H9 (cell line): ENCODE results near the gene KANSL3. TPM values are rescaled to one million over a fixed set of nuclear protein-coding genes. Genes with fewer than 3 reads are reported as not detected.

ENCODE experiments used
- DNase-seq: peaks from one replicate; pipeline ENCODE4 v3.0.0-alpha.2; 2017
- H2AFZ ChIP-seq: one replicate; pipeline ENCODE4 v1.6.1; 2013; ENCODE audit warnings: mild to moderate bottlenecking, low read length, control low read depth, moderate library complexity
- H2AK5ac ChIP-seq: 2 replicates; pipeline ENCODE4 v1.6.1; 2013; ENCODE audit warnings: low read length, control low read depth, mixed read lengths; ENCODE audit not compliant: insufficient read length
- H2BK120ac ChIP-seq: one replicate; pipeline ENCODE4 v1.6.1; 2013; ENCODE audit warnings: low read depth, mild to moderate bottlenecking, low read length, control low read depth, inconsistent platforms; ENCODE audit not compliant: poor library complexity, severe bottlenecking
- H2BK12ac ChIP-seq: 2 replicates; pipeline ENCODE4 v1.6.1; 2013; ENCODE audit warnings: low read length, control low read depth, mixed read lengths, low read depth; ENCODE audit not compliant: insufficient read length
- H2BK15ac ChIP-seq: 2 replicates; pipeline ENCODE4 v1.6.1; 2013; ENCODE audit warnings: low read depth, low read length, control low read depth
- H2BK20ac ChIP-seq: one replicate; pipeline ENCODE4 v1.6.1; 2013; ENCODE audit warnings: low read depth, mild to moderate bottlenecking, low read length, control low read depth, inconsistent platforms; ENCODE audit not compliant: poor library complexity, severe bottlenecking
- H2BK5ac ChIP-seq: 2 replicates; pipeline ENCODE4 v1.6.1; 2013; ENCODE audit warnings: low read length, control low read depth, mixed read lengths; ENCODE audit not compliant: insufficient read length
- H3K14ac ChIP-seq: 2 replicates; pipeline ENCODE4 v1.6.1; 2013; ENCODE audit warnings: low read length, control low read depth; ENCODE audit not compliant: insufficient read depth
- H3K18ac ChIP-seq: 2 replicates; pipeline ENCODE4 v1.6.1; 2013; ENCODE audit warnings: low read depth, mild to moderate bottlenecking, mixed read lengths, low read length, control low read depth; ENCODE audit not compliant: insufficient read length
- H3K23ac ChIP-seq: 2 replicates; pipeline ENCODE4 v1.6.1; 2013; ENCODE audit warnings: low read length, control low read depth, mixed read lengths, low read depth; ENCODE audit not compliant: insufficient read length
- H3K23me2 ChIP-seq: 2 replicates; pipeline ENCODE4 v1.6.1; 2013; ENCODE audit warnings: low read depth, mild to moderate bottlenecking, mixed read lengths, low read length, control low read depth; ENCODE audit not compliant: insufficient read length, poor library complexity, severe bottlenecking
- H3K27ac ChIP-seq: 2 replicates; pipeline ENCODE4 v1.5.1; 2013; ENCODE audit warnings: low read length, control low read depth, mixed read lengths, low read depth; ENCODE audit not compliant: insufficient read length
- H3K27me3 ChIP-seq: 2 replicates; pipeline ENCODE4 v1.6.1; 2013; ENCODE audit warnings: low read length, control low read depth, inconsistent platforms; ENCODE audit not compliant: insufficient read depth
- H3K4ac ChIP-seq: 2 replicates; pipeline ENCODE4 v1.6.1; 2013; ENCODE audit warnings: low read depth, mild to moderate bottlenecking, control low read depth, inconsistent platforms, low read length, moderate library complexity
- H3K4me1 ChIP-seq: 2 replicates; pipeline ENCODE4 v1.6.1; 2013; ENCODE audit warnings: low read length, control low read depth, inconsistent platforms; ENCODE audit not compliant: insufficient read depth
- H3K4me2 ChIP-seq: 2 replicates; pipeline ENCODE4 v1.6.1; 2013; ENCODE audit warnings: low read length, control low read depth, mixed read lengths; ENCODE audit not compliant: insufficient read length, insufficient read depth
- H3K56ac ChIP-seq: 2 replicates; pipeline ENCODE4 v1.6.1; 2013; ENCODE audit warnings: low read depth, mild to moderate bottlenecking, mixed read lengths, low read length, control low read depth; ENCODE audit not compliant: insufficient read length
- H3K79me1 ChIP-seq: 2 replicates; pipeline ENCODE4 v1.6.1; 2013; ENCODE audit warnings: low read depth, mild to moderate bottlenecking, moderate library complexity, low read length, control low read depth, inconsistent platforms; ENCODE audit not compliant: insufficient read depth, poor library complexity, severe bottlenecking
- H3K79me2 ChIP-seq: 2 replicates; pipeline ENCODE4 v1.6.1; 2013; ENCODE audit warnings: low read length, control low read depth, inconsistent platforms; ENCODE audit not compliant: insufficient read depth
- H3K9ac ChIP-seq: 2 replicates; pipeline ENCODE4 v1.6.1; 2013; ENCODE audit warnings: low read length, control low read depth, mixed read lengths; ENCODE audit not compliant: insufficient read length; ENCODE audit errors: extremely low read depth
- H3K9me3 ChIP-seq: one replicate; pipeline ENCODE4 v1.6.1; 2013; ENCODE audit warnings: low read depth, low read length, inconsistent platforms; ENCODE audit not compliant: control insufficient read depth
- H3T11ph ChIP-seq: one replicate; pipeline ENCODE4 v1.6.1; 2013; ENCODE audit warnings: mild to moderate bottlenecking, low read length, control low read depth, inconsistent platforms
- H4K20me1 ChIP-seq: one replicate; pipeline ENCODE4 v1.6.1; 2013; ENCODE audit not compliant: control insufficient read depth, insufficient read length, insufficient read depth
- H4K5ac ChIP-seq: 2 replicates; pipeline ENCODE4 v1.6.1; 2013; ENCODE audit warnings: low read depth, mild to moderate bottlenecking, mixed read lengths, low read length, control low read depth; ENCODE audit not compliant: insufficient read length
- H4K8ac ChIP-seq: replicated peaks from 2 replicates; pipeline ENCODE4 v1.6.1; 2013; ENCODE audit warnings: low read length, control low read depth, mixed read lengths, low read depth; ENCODE audit not compliant: insufficient read length
- H4K91ac ChIP-seq: 2 replicates; pipeline ENCODE4 v1.6.1; 2013; ENCODE audit warnings: low read depth, mild to moderate bottlenecking, moderate library complexity, mixed read lengths, low read length, control low read depth; ENCODE audit not compliant: insufficient read length
- H3K27ac Mint-ChIP-seq, 3 experiments: 2 replicates in 2 of 3; 3 replicates in 1 of 3; pipeline ENCODE4 v1.8.0; 2020 to 2021; ENCODE audit warnings: mixed read lengths in 3 of 3, mild to moderate bottlenecking in 1 of 3, moderate library complexity in 1 of 3
- H3K27me3 Mint-ChIP-seq: 2 replicates; pipeline ENCODE4 v1.8.0; 2021; ENCODE audit warnings: low read depth, mild to moderate bottlenecking, moderate library complexity, mixed read lengths
- H3K36me3 Mint-ChIP-seq, 3 experiments: 2 replicates in 2 of 3; 3 replicates in 1 of 3; pipeline ENCODE4 v1.8.0; 2020 to 2021; ENCODE audit warnings: low read depth in 3 of 3, mixed read lengths in 3 of 3; ENCODE audit not compliant: insufficient read depth in 1 of 3
- H3K4me1 Mint-ChIP-seq, 2 experiments: 2 replicates each; pipeline ENCODE4 v1.8.0; 2020; ENCODE audit warnings: mixed read lengths in 2 of 2
- H3K4me3 Mint-ChIP-seq, 2 experiments: 2 replicates in 1 of 2; 3 replicates in 1 of 2; pipeline ENCODE4 v1.8.0; 2020 to 2021; ENCODE audit warnings: mild to moderate bottlenecking in 2 of 2, mixed read lengths in 2 of 2, moderate library complexity in 1 of 2
- H3K9me3 Mint-ChIP-seq, 2 experiments: 2 replicates in 1 of 2; 3 replicates in 1 of 2; pipeline ENCODE4 v1.8.0; 2020; ENCODE audit warnings: mild to moderate bottlenecking in 2 of 2, mixed read lengths in 2 of 2, moderate library complexity in 1 of 2
- WGBS: extraction: QIAGEN DNeasy Blood & Tissue Kit; methylation state at CpG from one replicate; pipeline ENCODE4 v1.1.7; 2013; ENCODE audit warnings: missing lambda C conversion rate, low lambda C conversion rate, mixed read lengths; ENCODE audit not compliant: insufficient read length; ENCODE audit errors: extremely low coverage; 5-methylcytosine and 5-hydroxymethylcytosine counted together
- total RNA-seq: library from RNA; stranded (reverse); gene quantifications from 2 replicates; pipeline ENCODE4 v1.2.1, GENCODE V29; 2021
- TF ChIP-seq, protein P1 (sequence below): fragments of 200-600 bp; sonication (generic); conservative IDR thresholded peaks from 3 replicates; pipeline ENCODE4 v1.8.0; 2021; ENCODE audit warnings: antibody characterized with exemption, mild to moderate bottlenecking

The KANSL3 gene
- total RNA-seq, 1 experiment from 2014 or later, result 35.7 TPM

GRCh38 chr2:96665083-96665569 is 27.0 kb upstream of the KANSL3 start:
- no peak for DNase-seq
- H4K20me1 ChIP-seq, result no peaks in the 10 kb centered on the region

More at GRCh38 chr2:96665083-96665569, 27.0 kb upstream of the KANSL3 start:
- Histone ChIP-seq H3K4me1 (no peaks in the 10 kb centered on the region), H3K4me2 (no peak overlapping the region), H4K91ac (no peak overlapping the region), H4K8ac (no peak overlapping the region), H3K79me2 (no peaks in the 10 kb centered on the region), H3K9ac (no peak overlapping the region), H3K23ac (no peak overlapping the region), H3K14ac (no peak overlapping the region), H2BK20ac (no peak overlapping the region), H2BK120ac (no peak overlapping the region), H3K4ac (no peak overlapping the region), H2BK5ac (no peak overlapping the region), H2BK12ac (no peak overlapping the region), H3K27ac (no peak overlapping the region), H3K9me3 (no peaks in the 10 kb centered on the region), H2AFZ (no peak overlapping the region), H3K23me2 (no peaks in the 10 kb centered on the region), H4K5ac (no peak overlapping the region), H3K79me1 (no peaks in the 10 kb centered on the region), H2AK5ac (no peak overlapping the region), H3K56ac (no peak overlapping the region), H3T11ph (no peak overlapping the region), H3K18ac (no peak overlapping the region), H3K27me3 (no peaks in the 10 kb centered on the region), H2BK15ac (no peak overlapping the region)
- Mint-ChIP-seq H3K4me1 (no peaks in the 10 kb centered on the region; a peak in 2 of 4 replicates), H3K4me3 (no peak overlapping the region; a peak in 1 of 5 replicates), H3K36me3 (peaks cover 0 to 2% (median 1%) of the 10 kb centered on the region in 3 experiments; a peak in 2 of 7 replicates), H3K27ac (no peak overlapping the region), H3K27me3 (no peaks in the 10 kb centered on the region; the same call in 1 of the 2 replicates), H3K9me3 (peaks cover 4 to 15% of the 10 kb centered on the region in 2 experiments; a peak in 4 of 5 replicates)
- TF ChIP-seq, protein P1, sequence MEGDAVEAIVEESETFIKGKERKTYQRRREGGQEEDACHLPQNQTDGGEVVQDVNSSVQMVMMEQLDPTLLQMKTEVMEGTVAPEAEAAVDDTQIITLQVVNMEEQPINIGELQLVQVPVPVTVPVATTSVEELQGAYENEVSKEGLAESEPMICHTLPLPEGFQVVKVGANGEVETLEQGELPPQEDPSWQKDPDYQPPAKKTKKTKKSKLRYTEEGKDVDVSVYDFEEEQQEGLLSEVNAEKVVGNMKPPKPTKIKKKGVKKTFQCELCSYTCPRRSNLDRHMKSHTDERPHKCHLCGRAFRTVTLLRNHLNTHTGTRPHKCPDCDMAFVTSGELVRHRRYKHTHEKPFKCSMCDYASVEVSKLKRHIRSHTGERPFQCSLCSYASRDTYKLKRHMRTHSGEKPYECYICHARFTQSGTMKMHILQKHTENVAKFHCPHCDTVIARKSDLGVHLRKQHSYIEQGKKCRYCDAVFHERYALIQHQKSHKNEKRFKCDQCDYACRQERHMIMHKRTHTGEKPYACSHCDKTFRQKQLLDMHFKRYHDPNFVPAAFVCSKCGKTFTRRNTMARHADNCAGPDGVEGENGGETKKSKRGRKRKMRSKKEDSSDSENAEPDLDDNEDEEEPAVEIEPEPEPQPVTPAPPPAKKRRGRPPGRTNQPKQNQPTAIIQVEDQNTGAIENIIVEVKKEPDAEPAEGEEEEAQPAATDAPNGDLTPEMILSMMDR, result no peak
- WGBS, result no CpG with 5 or more reads among the region's 3 CpGs
